ENCODE results near the gene CNKSR3. TPM values are rescaled to one million over a fixed set of nuclear protein-coding genes. Genes with fewer than 3 reads are reported as not detected.

CNKSR3 gene
- total RNA-seq, 1 experiment from 2014 or later: 10.3 TPM

- Histone ChIP-seq H3K27ac (ENCODE audit: low read depth, low read length, poor library complexity, severe bottlenecking) (no peak overlapping the region), H3K27me3 (replicated peaks; ENCODE audit: insufficient read depth, low read depth, low read length, poor library complexity) (no peaks in the 10 kb centered on the region), H3K4me1 (ENCODE audit: insufficient read depth, low read length, poor library complexity, severe bottlenecking) (no peaks in the 10 kb centered on the region), H3K4me3 (ENCODE audit: low read depth, low read length, poor library complexity, severe bottlenecking) (no peak overlapping the region), H3K36me3 (ENCODE audit: insufficient read depth, low read length, poor library complexity, severe bottlenecking) (no peaks in the 10 kb centered on the region), H3K9me3 (ENCODE audit: low read depth, low read length, poor library complexity, severe bottlenecking) (no peaks in the 10 kb centered on the region)
- POLR2A ChIA-PET (ENCODE audit: low non-redundant PET): no interaction called here
- intact Hi-C loops (cut with micrococcal nuclease; ENCODE audit: unreplicated experiment): no loop called here
- CTCF ChIA-PET: interaction anchor here (0.6 kb wide), 1 partner anchor 362 kb away, joined by 3 read pairs; no protein-coding TSS in a partner anchor
- no peak for DNase-seq (ENCODE audit: low spot score)
- TF ChIP-seq CTCF (conservative IDR thresholded peaks at IDR 0.05; ENCODE audit: low read depth, low read length) (no peak), EZH2 (IDR thresholded peaks at IDR 0.05; ENCODE audit: borderline replicate concordance, low read depth, low read length, poor library complexity, severe bottlenecking) (no peak)
- BruUV-seq (replicated peaks): no TSS peak
Observed at GRCh38 chr6:154502553-154502952, 7.9 kb downstream of the CNKSR3 start.

GRCh38 chr6:154501578-154501868 is 9.0 kb downstream of the CNKSR3 start:
- no peak for TF ChIP-seq EZH2 (IDR thresholded peaks at IDR 0.05; ENCODE audit: borderline replicate concordance, low read depth, low read length, poor library complexity, severe bottlenecking)
- TF ChIP-seq CTCF (conservative IDR thresholded peaks at IDR 0.05; ENCODE audit: low read depth, low read length): no peak
- POLR2A ChIA-PET (ENCODE audit: low non-redundant PET): no interaction called here
- Histone ChIP-seq H3K36me3 (ENCODE audit: insufficient read depth, low read length, poor library complexity, severe bottlenecking) (no peaks in the 10 kb centered on the region), H3K27me3 (replicated peaks; ENCODE audit: insufficient read depth, low read depth, low read length, poor library complexity) (no peaks in the 10 kb centered on the region), H3K4me1 (ENCODE audit: insufficient read depth, low read length, poor library complexity, severe bottlenecking) (no peaks in the 10 kb centered on the region), H3K4me3 (ENCODE audit: low read depth, low read length, poor library complexity, severe bottlenecking) (no peak overlapping the region), H3K27ac (ENCODE audit: low read depth, low read length, poor library complexity, severe bottlenecking) (no peak overlapping the region), H3K9me3 (ENCODE audit: low read depth, low read length, poor library complexity, severe bottlenecking) (no peaks in the 10 kb centered on the region)
- DNase-seq (ENCODE audit: low spot score): no peak
- CTCF ChIA-PET: no interaction called here
- intact Hi-C loops (cut with micrococcal nuclease; ENCODE audit: unreplicated experiment): no loop called here
- BruUV-seq (replicated peaks): no TSS peak

- H3K4me3 ChIP-seq (ENCODE audit: low read depth, low read length, poor library complexity, severe bottlenecking): no peak overlapping the region
- no peaks in the 10 kb centered on the region for H3K36me3 ChIP-seq (ENCODE audit: insufficient read depth, low read length, poor library complexity, severe bottlenecking)
- no peaks in the 10 kb centered on the region for H3K9me3 ChIP-seq (ENCODE audit: low read depth, low read length, poor library complexity, severe bottlenecking)
- BruUV-seq (replicated peaks): no TSS peak
- DNase-seq (ENCODE audit: low spot score): no peak
- no peaks in the 10 kb centered on the region for H3K27me3 ChIP-seq (replicated peaks; ENCODE audit: insufficient read depth, low read depth, low read length, poor library complexity)
- no peak overlapping the region for H3K27ac ChIP-seq (ENCODE audit: low read depth, low read length, poor library complexity, severe bottlenecking)
- POLR2A ChIA-PET (ENCODE audit: low non-redundant PET): no interaction called here
- TF ChIP-seq CTCF (conservative IDR thresholded peaks at IDR 0.05; ENCODE audit: low read depth, low read length) (peak; percentile 60), EZH2 (IDR thresholded peaks at IDR 0.05; ENCODE audit: borderline replicate concordance, low read depth, low read length, poor library complexity, severe bottlenecking) (no peak)
- H3K4me1 ChIP-seq (ENCODE audit: insufficient read depth, low read length, poor library complexity, severe bottlenecking): no peaks in the 10 kb centered on the region
- intact Hi-C loops (cut with micrococcal nuclease; ENCODE audit: unreplicated experiment): no loop called here
- CTCF ChIA-PET: interaction anchor here (0.5 kb wide), 1 partner anchor 86 kb away, joined by 4 read pairs; no protein-coding TSS in a partner anchor
Observed at GRCh38 chr6:154500769-154501577, 9.5 kb downstream of the CNKSR3 start.
